Measurements from ENCODE around the gene SLC44A2.

- TF ChIP-seq POLR2A (IDR thresholded peaks at IDR 0.05; ENCODE audit: low read length) (peak; percentile 67), GATA1 (IDR thresholded peaks at IDR 0.05; ENCODE audit: low read depth, low read length) (no peak)
Observed at GRCh38 chr19:10612499-10613119, 12.7 kb upstream of the SLC44A2 start.

Measured in erythroblast (primary cell).